Measurements from ENCODE around the gene PET100. TPM values are rescaled to one million over a fixed set of nuclear protein-coding genes. Genes with fewer than 3 reads are reported as not detected.

PET100 gene
- polyA plus RNA-seq, 1 donor (not counting 4 experiments of a cell fraction or from before 2014, with no cell fraction given) = 85.8 TPM

DNA sequence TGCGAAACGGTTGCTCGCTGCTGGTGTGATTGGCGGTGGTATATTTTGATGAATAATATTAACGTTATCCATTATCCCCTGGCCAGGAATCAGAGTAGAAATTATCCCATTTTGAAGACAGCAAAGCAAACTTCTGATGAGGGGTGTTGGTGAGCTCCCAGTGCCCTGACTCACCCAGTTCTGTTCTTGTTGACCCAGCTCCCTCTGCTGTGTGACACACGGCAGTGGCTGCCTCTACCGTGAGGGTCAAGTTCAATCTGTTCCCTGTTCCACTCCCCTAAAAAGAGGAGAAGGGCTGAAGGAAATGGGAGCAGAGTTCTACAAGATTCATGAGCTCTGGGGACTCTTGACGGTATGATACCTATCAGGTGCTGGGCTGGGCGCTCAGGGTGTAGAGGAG, 31.9 kb upstream of the PET100 start:
- no peak overlapping the region for H3K4me3 ChIP-seq (ENCODE audit: control insufficient read depth in 2 of 3, extremely low read depth in 1 of 3, insufficient read depth in 2 of 3, low read depth in 1 of 3, low read length in 3 of 3)
- peaks cover 4% of the 10 kb centered on the region for H3K9me1 ChIP-seq (ENCODE audit: control insufficient read depth, extremely low read depth, insufficient read depth, low read length)
- no peak for TF ChIP-seq EZH2 (IDR thresholded peaks at IDR 0.05; ENCODE audit: low read length)
- TF ChIP-seq, protein P1, sequence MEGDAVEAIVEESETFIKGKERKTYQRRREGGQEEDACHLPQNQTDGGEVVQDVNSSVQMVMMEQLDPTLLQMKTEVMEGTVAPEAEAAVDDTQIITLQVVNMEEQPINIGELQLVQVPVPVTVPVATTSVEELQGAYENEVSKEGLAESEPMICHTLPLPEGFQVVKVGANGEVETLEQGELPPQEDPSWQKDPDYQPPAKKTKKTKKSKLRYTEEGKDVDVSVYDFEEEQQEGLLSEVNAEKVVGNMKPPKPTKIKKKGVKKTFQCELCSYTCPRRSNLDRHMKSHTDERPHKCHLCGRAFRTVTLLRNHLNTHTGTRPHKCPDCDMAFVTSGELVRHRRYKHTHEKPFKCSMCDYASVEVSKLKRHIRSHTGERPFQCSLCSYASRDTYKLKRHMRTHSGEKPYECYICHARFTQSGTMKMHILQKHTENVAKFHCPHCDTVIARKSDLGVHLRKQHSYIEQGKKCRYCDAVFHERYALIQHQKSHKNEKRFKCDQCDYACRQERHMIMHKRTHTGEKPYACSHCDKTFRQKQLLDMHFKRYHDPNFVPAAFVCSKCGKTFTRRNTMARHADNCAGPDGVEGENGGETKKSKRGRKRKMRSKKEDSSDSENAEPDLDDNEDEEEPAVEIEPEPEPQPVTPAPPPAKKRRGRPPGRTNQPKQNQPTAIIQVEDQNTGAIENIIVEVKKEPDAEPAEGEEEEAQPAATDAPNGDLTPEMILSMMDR (optimal IDR thresholded peaks at IDR 0.05 in 1 of 3, IDR thresholded peaks at IDR 0.05 in 1 of 3, conservative IDR thresholded peaks at IDR 0.05 in 1 of 3; ENCODE audit: extremely low read depth in 1 of 3, insufficient read depth in 2 of 3, low read length in 3 of 3) = peak in 1 of 3 experiments; percentile 34

DNA sequence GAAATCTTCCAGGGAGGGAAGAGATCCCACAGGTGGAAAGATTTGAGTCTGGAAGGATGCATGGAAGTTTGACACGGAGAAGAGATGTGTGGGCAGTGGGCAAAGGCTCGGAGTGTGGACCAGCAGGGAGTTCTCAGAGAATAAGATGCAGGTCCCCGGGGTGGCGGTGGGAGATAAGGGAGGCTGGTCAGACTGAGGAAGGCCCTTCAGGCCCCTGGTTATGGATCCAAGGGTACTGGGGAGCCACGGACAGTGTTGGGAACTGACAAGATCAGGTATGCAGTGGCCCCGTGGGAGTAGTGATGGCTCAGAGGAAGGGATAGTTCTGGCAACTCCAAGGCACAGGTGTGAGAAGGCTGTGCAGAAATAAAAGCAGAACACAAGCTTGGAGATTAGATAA, 31.4 kb upstream of the PET100 start:
- Histone ChIP-seq H3K9me1 (ENCODE audit: control insufficient read depth, extremely low read depth, insufficient read depth, low read length) (peaks cover 4% of the 10 kb centered on the region), H3K9ac (ENCODE audit: control insufficient read depth, extremely low read depth, insufficient read depth, low read length) (no peak overlapping the region)
- FAIRE-seq = no peak

More for the DNA sequence above, 31.9 kb upstream of the PET100 start:
- dilution Hi-C loops (cut with MboI; ENCODE audit: extremely low pct_ligation_motif_present, low sequenced_read_pairs) = no loop called here
- Histone ChIP-seq H3K27ac (ENCODE audit: control insufficient read depth, insufficient read depth, low read length) (no peak overlapping the region), H3K9ac (ENCODE audit: control insufficient read depth, extremely low read depth, insufficient read depth, low read length) (no peak overlapping the region), H3K79me2 (ENCODE audit: control insufficient read depth, insufficient read depth, low read length) (peaks cover 2% of the 10 kb centered on the region), H3K4me1 (ENCODE audit: control insufficient read depth, extremely low read depth, insufficient read depth, low read length) (peaks cover 14% of the 10 kb centered on the region), H2AFZ (ENCODE audit: control insufficient read depth, low read length) (no peak overlapping the region), H3K4me2 (ENCODE audit: control insufficient read depth, extremely low read depth, insufficient read depth, low read depth, low read length) (no peak overlapping the region), H3K36me3 (ENCODE audit: control insufficient read depth in 2 of 2, extremely low read depth in 1 of 2, insufficient read depth in 2 of 2, low read length in 2 of 2) (peaks cover 0 to 2% of the 10 kb centered on the region in 2 experiments), H4K20me1 (ENCODE audit: control insufficient read depth, extremely low read depth, insufficient read depth, low read length) (peaks cover 8% of the 10 kb centered on the region), H3K27me3 (ENCODE audit: control insufficient read depth, extremely low read depth, insufficient read depth, low read length) (no peaks in the 10 kb centered on the region), H3K9me3 (ENCODE audit: control insufficient read depth, low read depth, low read length) (no peaks in the 10 kb centered on the region)
- DNase-seq (ENCODE audit: low read depth, low spot score) = no peak
- FAIRE-seq = no peak

More for the DNA sequence above, 31.4 kb upstream of the PET100 start:
- H3K4me2 ChIP-seq (ENCODE audit: control insufficient read depth, extremely low read depth, insufficient read depth, low read depth, low read length) = no peak overlapping the region
- no peaks in the 10 kb centered on the region for H3K9me3 ChIP-seq (ENCODE audit: control insufficient read depth, low read depth, low read length)
- DNase-seq (ENCODE audit: low read depth, low spot score) = no peak
- dilution Hi-C loops (cut with MboI; ENCODE audit: extremely low pct_ligation_motif_present, low sequenced_read_pairs) = no loop called here
- H3K36me3 ChIP-seq (ENCODE audit: control insufficient read depth in 2 of 2, extremely low read depth in 1 of 2, insufficient read depth in 2 of 2, low read length in 2 of 2) = peaks cover 0 to 2% of the 10 kb centered on the region in 2 experiments
- no peak overlapping the region for H3K4me3 ChIP-seq (ENCODE audit: control insufficient read depth in 2 of 3, extremely low read depth in 1 of 3, insufficient read depth in 2 of 3, low read depth in 1 of 3, low read length in 3 of 3)
- peaks cover 2% of the 10 kb centered on the region for H3K79me2 ChIP-seq (ENCODE audit: control insufficient read depth, insufficient read depth, low read length)
- H3K27me3 ChIP-seq (ENCODE audit: control insufficient read depth, extremely low read depth, insufficient read depth, low read length) = no peaks in the 10 kb centered on the region
- peaks cover 8% of the 10 kb centered on the region for H4K20me1 ChIP-seq (ENCODE audit: control insufficient read depth, extremely low read depth, insufficient read depth, low read length)
- peaks cover 14% of the 10 kb centered on the region for H3K4me1 ChIP-seq (ENCODE audit: control insufficient read depth, extremely low read depth, insufficient read depth, low read length)
- H3K27ac ChIP-seq (ENCODE audit: control insufficient read depth, insufficient read depth, low read length) = no peak overlapping the region
- TF ChIP-seq, protein P1 (optimal IDR thresholded peaks at IDR 0.05 in 1 of 3, IDR thresholded peaks at IDR 0.05 in 1 of 3, conservative IDR thresholded peaks at IDR 0.05 in 1 of 3; ENCODE audit: extremely low read depth in 1 of 3, insufficient read depth in 2 of 3, low read length in 3 of 3) = no peak
- TF ChIP-seq EZH2 (IDR thresholded peaks at IDR 0.05; ENCODE audit: low read length) = no peak
- H2AFZ ChIP-seq (ENCODE audit: control insufficient read depth, low read length) = no peak overlapping the region
